ENCODE data around the gene MRPL20. TPM values are rescaled to one million over a fixed set of nuclear protein-coding genes. Genes with fewer than 3 reads are reported as not detected.
"Not testable (repeated sequence)": the region's sequence is repeated elsewhere in the genome, so short reads cannot be mapped to it uniquely, and the experiment has no call there.

Gene MRPL20
- total RNA-seq, 1 donor from 2014 or later = 98.6 TPM

DNA sequence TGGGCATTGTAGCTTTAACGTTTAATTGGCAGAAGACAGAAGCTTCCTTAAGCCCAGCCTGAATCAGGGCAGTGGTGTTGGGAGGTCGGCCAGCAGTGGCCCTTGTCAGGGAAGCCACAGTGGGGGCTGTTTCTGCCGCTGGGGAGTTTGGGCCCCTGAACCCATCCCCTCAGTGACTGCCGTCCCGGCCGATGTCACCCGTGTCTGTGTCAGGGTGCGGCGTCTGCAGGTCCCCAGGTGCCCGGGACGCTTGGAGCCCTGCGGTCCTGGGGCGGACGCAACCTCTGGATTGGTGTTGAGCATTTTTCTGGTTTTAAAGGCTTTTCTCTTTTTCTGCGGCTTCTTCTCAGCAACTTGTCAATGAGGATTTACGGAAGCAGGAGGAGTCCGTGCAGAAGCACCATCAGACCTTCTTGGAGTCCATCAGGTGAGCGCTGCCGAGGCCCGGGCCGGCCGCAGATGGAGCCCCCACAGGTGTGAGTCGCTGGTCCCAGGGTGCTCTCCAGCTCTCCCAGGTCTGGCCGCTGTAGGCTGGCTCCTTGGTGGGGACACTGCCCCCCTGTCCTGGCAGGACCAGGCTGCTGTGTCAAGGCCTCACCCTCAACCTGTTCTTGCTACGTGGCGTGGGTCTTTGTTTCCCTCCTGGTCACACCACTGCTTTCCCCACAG, 44.7 kb upstream of the MRPL20 start:
- H3K9me3 Mint-ChIP-seq (ENCODE audit: unreplicated experiment) = no peaks in the 10 kb centered on the region
- H3K4me3 Mint-ChIP-seq (ENCODE audit: unreplicated experiment) = no peak overlapping the region
- DNase-seq = no peak
- TF ChIP-seq, protein P1, sequence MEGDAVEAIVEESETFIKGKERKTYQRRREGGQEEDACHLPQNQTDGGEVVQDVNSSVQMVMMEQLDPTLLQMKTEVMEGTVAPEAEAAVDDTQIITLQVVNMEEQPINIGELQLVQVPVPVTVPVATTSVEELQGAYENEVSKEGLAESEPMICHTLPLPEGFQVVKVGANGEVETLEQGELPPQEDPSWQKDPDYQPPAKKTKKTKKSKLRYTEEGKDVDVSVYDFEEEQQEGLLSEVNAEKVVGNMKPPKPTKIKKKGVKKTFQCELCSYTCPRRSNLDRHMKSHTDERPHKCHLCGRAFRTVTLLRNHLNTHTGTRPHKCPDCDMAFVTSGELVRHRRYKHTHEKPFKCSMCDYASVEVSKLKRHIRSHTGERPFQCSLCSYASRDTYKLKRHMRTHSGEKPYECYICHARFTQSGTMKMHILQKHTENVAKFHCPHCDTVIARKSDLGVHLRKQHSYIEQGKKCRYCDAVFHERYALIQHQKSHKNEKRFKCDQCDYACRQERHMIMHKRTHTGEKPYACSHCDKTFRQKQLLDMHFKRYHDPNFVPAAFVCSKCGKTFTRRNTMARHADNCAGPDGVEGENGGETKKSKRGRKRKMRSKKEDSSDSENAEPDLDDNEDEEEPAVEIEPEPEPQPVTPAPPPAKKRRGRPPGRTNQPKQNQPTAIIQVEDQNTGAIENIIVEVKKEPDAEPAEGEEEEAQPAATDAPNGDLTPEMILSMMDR (IDR thresholded peaks at IDR 0.05; ENCODE audit: partially characterized antibody, unreplicated experiment) = no peak
- no peaks in the 10 kb centered on the region for H3K4me1 Mint-ChIP-seq (ENCODE audit: low read depth, unreplicated experiment)
- no peaks in the 10 kb centered on the region for H3K36me3 Mint-ChIP-seq (ENCODE audit: unreplicated experiment)
- no peaks in the 10 kb centered on the region for H3K27me3 Mint-ChIP-seq (ENCODE audit: unreplicated experiment)
- no peak overlapping the region for H3K27ac Mint-ChIP-seq (ENCODE audit: unreplicated experiment)

DNA sequence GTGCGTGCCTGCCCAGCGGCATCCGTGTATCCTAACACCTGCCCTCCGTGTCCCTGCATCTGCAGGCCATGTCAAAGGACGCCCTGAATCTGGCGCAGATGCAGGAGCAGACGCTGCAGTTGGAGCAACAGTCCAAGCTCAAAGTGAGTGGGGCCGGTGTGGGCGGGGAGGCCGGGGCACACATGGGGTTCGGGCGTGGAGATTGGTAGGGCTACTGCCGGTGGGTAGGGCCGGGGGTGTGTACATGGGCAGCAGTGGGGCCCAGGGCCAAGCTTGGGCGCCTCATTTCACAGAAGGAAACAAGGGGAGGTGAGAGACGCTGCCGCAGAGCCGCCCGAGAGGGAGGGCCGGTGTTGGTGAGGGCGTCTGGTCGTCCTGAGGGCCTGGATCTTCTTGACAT, 43.5 kb upstream of the MRPL20 start:
- not testable (repeated sequence) for H3K9me3 Mint-ChIP-seq (ENCODE audit: unreplicated experiment); DNase-seq; H3K27ac Mint-ChIP-seq (ENCODE audit: unreplicated experiment); H3K27me3 Mint-ChIP-seq (ENCODE audit: unreplicated experiment); H3K36me3 Mint-ChIP-seq (ENCODE audit: unreplicated experiment); H3K4me1 Mint-ChIP-seq (ENCODE audit: low read depth, unreplicated experiment); H3K4me3 Mint-ChIP-seq (ENCODE audit: unreplicated experiment)

DNA sequence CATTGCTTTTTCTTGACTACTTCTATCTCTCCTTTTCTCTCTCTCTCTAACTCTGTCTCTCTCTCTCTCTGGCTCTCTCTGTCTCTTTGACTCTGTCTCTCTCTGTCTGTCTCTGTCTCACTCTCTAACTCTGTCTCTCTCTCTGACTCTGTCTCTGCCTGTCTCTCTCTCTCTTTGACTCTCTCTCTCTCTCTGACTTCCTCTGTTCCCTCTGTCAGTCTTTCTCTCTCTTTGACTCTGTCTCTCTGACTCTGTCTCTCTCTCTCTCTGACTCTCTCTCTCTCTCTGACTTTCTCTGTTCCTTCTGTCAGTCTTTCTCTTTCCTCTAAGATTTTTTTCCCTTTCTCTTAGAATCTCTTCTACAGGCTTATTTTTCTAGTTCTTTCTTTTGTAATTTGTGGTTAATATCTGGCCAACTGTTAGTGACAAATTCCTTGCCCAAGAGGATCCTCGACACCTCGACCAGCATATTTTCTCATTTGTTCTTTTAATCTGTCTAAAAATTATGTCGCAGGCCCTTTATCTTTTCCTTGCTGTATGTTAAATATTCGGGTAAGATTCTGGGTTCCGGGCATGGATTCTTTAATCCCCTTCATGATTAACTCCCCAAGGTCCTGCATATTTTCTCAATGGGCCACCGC, 42.1 kb upstream of the MRPL20 start, which contains the start of gene ATAD3C:
Gene ATAD3C (plus strand): TSS at position 591 of the 641 bp plus-strand sequence. CDS start 995 bp downstream, outside the sequence.
- no peak for DNase-seq
- no peaks in the 10 kb centered on the region for H3K9me3 Mint-ChIP-seq (ENCODE audit: unreplicated experiment)
- no peak within 1 kb of the TSS for H3K4me3 Mint-ChIP-seq (ENCODE audit: unreplicated experiment)
- H3K27ac Mint-ChIP-seq (ENCODE audit: unreplicated experiment) = no peak within 1 kb of the TSS
- H3K27me3 Mint-ChIP-seq (ENCODE audit: unreplicated experiment) = no peaks in the 10 kb centered on the region
- no peaks in the 10 kb centered on the region for H3K36me3 Mint-ChIP-seq (ENCODE audit: unreplicated experiment)
- TF ChIP-seq, protein P1 (IDR thresholded peaks at IDR 0.05; ENCODE audit: partially characterized antibody, unreplicated experiment) = no peak
- H3K4me1 Mint-ChIP-seq (ENCODE audit: low read depth, unreplicated experiment) = no peaks in the 10 kb centered on the region

DNA sequence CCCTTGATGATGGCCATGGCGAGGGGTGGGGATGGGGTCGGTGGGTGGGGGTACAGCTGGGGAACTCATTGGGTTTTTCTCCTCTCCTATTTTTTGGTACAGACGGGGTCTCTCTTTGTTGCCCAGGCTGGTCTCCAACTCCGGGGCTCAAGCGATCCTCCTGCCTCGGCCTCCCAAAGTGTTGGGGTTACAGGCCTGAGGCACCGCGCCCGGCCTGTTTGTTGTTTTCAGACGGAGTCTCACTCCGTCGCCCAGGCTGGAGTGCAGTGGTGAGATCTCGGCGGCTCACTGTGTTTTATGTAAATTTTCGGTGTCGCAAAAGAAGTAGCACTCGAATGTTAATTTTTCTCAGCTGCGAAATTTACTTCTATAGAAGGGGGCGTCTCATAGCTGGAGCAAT, 39.5 kb upstream of the MRPL20 start:
- H3K4me3 Mint-ChIP-seq (ENCODE audit: unreplicated experiment); H3K9me3 Mint-ChIP-seq (ENCODE audit: unreplicated experiment); H3K27me3 Mint-ChIP-seq (ENCODE audit: unreplicated experiment); H3K4me1 Mint-ChIP-seq (ENCODE audit: low read depth, unreplicated experiment); H3K36me3 Mint-ChIP-seq (ENCODE audit: unreplicated experiment); H3K27ac Mint-ChIP-seq (ENCODE audit: unreplicated experiment); DNase-seq: not testable (repeated sequence)

DNA sequence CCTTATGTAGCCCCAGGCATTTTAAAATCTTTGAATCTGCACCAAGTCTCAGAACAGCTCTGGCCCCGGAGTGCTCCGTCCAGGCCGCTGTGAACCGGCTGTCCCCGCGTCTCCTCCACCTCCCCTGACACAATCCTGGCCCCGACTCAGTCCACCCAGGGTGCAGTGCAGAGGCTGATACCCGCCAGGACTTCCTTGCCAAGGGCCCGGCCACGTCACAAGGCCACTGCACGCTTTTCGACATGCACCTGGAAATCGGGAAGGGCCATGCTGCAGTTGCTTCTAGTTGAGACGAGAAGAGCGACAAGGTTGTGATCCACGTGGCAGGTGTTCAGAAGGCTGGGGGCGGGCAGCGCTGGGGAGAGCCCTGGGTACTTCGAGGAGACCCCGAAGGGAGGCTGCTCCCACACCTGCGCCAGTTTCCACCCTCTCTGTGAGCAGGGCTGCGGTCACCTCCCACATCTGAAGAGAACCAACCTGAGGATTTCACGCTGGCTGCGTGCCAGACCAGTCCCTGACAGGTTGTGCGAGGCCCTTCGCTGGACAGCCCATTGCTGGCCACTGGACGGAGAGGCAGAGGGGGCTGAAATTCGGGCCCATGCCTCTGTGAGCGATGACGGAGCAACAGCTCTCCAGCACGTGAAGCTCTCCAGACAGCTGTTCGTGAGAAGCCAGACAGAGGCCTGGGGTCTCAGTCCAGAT, 35.1 kb upstream of the MRPL20 start:
- Mint-ChIP-seq H3K9me3 (ENCODE audit: unreplicated experiment) (peaks cover 3% of the 10 kb centered on the region), H3K36me3 (ENCODE audit: unreplicated experiment) (no peaks in the 10 kb centered on the region), H3K4me1 (ENCODE audit: low read depth, unreplicated experiment) (peaks cover 2% of the 10 kb centered on the region), H3K27me3 (ENCODE audit: unreplicated experiment) (peaks cover 8% of the 10 kb centered on the region), H3K27ac (ENCODE audit: unreplicated experiment) (no peak overlapping the region), H3K4me3 (ENCODE audit: unreplicated experiment) (no peak overlapping the region)
- TF ChIP-seq, protein P1 (IDR thresholded peaks at IDR 0.05; ENCODE audit: partially characterized antibody, unreplicated experiment) = no peak
- DNase-seq = no peak
